22Rv1 (cell line): Measurements from ENCODE around the gene PPM1M.

Experiments
- H3K27ac ChIP-seq: fragments of 450-650 bp; 2 replicates; pipeline ENCODE4 v1.5.1; 2017
- ZFX ChIP-seq: fragments of 450-650 bp; IDR thresholded peaks from 2 replicates; pipeline ENCODE4 v1.6.1; 2017; ENCODE audit warnings: antibody characterized with exemption, borderline replicate concordance
- TF ChIP-seq, protein P1 (sequence below): fragments of 450-650 bp; IDR thresholded peaks from 2 replicates; pipeline ENCODE4 v1.5.1; 2017; ENCODE audit warnings: mild to moderate bottlenecking

The PPM1M gene, protein sequence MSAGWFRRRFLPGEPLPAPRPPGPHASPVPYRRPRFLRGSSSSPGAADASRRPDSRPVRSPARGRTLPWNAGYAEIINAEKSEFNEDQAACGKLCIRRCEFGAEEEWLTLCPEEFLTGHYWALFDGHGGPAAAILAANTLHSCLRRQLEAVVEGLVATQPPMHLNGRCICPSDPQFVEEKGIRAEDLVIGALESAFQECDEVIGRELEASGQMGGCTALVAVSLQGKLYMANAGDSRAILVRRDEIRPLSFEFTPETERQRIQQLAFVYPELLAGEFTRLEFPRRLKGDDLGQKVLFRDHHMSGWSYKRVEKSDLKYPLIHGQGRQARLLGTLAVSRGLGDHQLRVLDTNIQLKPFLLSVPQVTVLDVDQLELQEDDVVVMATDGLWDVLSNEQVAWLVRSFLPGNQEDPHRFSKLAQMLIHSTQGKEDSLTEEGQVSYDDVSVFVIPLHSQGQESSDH

DNA sequence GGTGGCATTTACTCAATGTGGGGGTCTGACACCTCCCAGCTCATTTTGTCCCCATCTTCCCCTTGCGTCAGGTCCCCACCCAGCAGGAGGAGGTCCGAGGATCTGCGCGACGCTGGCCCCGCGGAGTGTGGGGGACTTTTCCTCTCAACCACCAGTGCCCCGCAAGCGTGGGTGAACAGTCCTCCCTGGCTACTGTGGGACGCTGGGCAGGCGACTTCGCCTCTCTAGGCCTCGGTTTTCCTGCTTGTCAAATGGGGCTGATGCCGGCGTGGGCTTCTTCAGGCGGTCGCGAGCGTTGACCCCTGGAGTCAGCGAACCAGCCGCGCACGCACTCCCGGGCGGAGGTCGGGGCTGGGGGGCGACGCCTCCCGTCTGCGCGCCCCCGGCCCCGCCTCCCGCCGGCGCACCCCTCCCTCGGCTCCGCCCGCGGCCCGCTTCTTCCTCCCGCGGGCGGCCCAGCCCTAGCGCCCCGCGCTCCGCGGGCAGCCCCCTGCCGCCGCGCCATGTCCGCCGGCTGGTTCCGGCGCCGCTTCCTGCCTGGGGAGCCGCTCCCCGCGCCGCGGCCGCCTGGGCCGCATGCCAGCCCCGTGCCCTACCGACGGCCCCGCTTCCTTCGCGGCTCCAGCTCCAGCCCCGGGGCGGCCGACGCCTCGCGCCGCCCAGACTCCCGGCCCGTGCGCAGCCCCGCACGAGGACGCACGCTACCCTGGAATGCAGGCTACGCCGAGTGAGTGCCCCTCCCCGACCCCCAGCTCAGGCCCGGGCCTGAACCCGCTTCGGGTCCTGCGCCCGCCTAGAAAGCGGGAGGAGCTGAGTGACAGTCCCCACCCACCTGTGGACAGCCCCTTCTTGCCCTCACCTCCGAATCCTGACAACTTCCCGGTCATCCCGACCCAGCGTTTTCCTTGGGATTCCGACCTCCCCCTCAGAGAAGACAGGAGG is at the start of gene PPM1M:
TSS of gene PPM1M (plus strand) at position 438 of the 942 bp plus-strand sequence. CDS start at position 504, 66 bp downstream.
- H3K27ac ChIP-seq = peak within 1 kb of the TSS; percentile 38
- TF ChIP-seq ZFX = no peak
- TF ChIP-seq, protein P1, sequence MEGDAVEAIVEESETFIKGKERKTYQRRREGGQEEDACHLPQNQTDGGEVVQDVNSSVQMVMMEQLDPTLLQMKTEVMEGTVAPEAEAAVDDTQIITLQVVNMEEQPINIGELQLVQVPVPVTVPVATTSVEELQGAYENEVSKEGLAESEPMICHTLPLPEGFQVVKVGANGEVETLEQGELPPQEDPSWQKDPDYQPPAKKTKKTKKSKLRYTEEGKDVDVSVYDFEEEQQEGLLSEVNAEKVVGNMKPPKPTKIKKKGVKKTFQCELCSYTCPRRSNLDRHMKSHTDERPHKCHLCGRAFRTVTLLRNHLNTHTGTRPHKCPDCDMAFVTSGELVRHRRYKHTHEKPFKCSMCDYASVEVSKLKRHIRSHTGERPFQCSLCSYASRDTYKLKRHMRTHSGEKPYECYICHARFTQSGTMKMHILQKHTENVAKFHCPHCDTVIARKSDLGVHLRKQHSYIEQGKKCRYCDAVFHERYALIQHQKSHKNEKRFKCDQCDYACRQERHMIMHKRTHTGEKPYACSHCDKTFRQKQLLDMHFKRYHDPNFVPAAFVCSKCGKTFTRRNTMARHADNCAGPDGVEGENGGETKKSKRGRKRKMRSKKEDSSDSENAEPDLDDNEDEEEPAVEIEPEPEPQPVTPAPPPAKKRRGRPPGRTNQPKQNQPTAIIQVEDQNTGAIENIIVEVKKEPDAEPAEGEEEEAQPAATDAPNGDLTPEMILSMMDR = no peak

DNA sequence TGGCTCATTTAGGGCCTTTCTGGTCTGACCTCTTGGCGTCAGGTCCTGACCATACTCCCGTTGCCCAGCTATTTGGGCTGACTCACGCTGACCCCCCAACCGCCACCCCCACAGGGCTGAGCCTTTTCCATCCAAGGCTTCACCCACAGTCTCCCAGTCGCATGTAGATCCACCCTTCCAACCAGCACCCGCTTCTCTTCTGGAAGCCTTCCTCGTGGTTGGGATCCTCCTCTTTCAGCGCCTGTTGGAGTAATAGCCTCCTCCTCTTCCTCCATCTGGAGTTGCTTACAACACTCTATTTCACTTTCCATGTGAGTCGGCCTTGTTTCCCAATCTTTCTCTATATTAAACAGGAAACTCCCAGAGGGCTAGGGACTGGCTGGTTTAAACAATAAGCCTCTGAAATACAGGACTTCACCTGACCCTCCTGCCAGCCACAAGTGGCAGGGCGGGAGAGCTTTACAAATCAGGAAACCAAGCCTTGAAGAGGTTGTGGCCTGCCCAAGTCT is 49.7 kb upstream of the PPM1M start:
- H3K27ac ChIP-seq = no peak overlapping the region
- TF ChIP-seq, protein P1 = no peak
- TF ChIP-seq ZFX = no peak

DNA sequence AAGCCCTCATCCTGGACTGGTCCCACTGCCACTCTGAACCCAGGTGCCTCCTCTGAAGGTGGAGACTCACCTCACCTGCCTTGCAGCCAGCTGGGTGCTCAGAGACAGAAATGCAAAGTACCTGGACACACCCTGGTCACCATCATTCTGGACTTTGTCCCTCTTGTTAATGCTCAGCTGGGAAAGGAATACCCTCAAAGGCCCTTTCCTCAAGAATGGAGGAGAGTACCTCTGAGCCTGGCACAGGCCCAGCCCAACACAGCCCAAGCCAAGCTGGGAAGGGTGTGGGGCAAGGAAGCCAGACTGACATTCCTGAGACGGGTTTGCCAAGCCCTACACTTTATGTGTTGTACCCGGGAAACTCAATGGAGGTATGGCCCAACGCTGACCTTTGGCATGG is 48.6 kb upstream of the PPM1M start:
- TF ChIP-seq, protein P1 = no peak
- no peak for TF ChIP-seq ZFX

DNA sequence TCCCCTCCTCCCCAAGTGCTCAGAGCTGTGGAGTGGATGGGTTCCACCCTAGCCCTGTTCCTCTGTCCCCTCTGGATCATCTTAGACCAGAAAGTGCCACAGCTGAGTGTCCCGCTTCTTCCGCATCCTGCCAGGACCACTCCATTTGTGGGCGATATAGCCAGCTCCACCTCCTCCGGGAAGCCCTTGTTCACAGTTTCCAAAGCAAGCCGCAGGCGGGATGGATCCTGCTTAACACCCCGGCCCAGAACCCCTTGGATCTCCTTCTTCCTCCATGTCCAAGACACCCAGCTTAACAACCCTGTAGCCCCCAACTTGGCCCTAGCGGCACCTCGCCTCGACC is 48.1 kb upstream of the PPM1M start:
- peak overlapping the region; percentile 57 for H3K27ac ChIP-seq
- TF ChIP-seq, protein P1 = no peak
- no peak for TF ChIP-seq ZFX

More for the DNA sequence above, 48.6 kb upstream of the PPM1M start:
- H3K27ac ChIP-seq = peak overlapping the region; percentile 57

DNA sequence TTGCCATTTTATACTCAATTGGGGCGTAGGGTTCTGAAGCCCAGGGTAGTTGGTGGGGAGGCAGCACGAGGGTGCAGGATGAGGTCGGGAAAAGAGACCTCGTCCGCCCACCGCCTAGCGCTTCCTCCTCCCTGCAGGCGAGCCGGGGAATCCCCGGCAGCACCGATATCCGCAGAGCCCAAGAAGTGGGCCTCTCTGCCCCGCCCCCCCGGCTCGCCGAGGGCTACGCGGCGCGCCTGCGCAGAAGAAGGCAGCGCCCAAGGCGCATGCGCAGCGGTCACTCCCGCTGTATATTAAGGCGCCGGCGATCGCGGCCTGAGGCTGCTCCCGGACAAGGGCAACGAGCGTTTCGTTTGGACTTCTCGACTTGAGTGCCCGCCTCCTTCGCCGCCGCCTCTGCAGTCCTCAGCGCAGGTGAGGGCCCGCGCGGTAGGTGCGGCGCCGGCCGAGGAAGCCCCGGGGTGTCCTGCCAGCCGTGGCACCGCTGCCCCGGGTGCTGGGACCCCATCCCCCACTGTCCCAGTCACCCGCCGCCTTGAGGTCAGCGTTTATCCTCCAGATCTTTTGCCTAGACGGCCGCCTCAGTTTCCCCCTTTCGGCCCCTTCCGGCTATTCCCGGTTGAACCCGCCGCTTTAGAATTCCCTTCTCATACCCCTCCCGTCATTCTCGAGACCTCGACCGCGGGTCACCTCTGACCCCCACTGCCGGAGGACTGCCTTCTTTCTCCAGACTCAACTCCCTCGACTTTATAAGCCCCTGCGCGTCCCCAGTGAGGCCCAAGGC is 47.5 kb upstream of the PPM1M start, which contains the start of gene ALAS1:
TSS of gene ALAS1 (plus strand) at position 319 of the 784 bp plus-strand sequence. CDS start 1,082 bp downstream, outside the sequence.
- peak within 1 kb of the TSS; percentile 57 for H3K27ac ChIP-seq
- TF ChIP-seq, protein P1 = no peak
- no peak for TF ChIP-seq ZFX
